ENCODE results near the gene FOCAD. TPM values are rescaled to one million over a fixed set of nuclear protein-coding genes. Genes with fewer than 3 reads are reported as not detected.

The FOCAD gene
- total and polyA plus RNA-seq, 10 of the 15 experiments (the other 5 are each of a cell fraction or from before 2014, with no cell fraction given), result 13.7 to 93.0 (median 41.8) TPM

GRCh38 chr9:20997503-20998076 is 313.5 kb downstream of the FOCAD start:
- Histone ChIP-seq H3K36me3 (ENCODE audit: control insufficient read depth in 2 of 2, insufficient read depth in 2 of 2, low read length in 1 of 2) (peaks cover under 1 to 6% of the 10 kb centered on the region in 2 experiments), H2AFZ (ENCODE audit: control insufficient read depth, low read depth, low read length) (no peak overlapping the region), H3K27me3 (replicated peaks in 1 of 2; ENCODE audit: control insufficient read depth in 2 of 2, insufficient read depth in 2 of 2, low read length in 1 of 2) (no peaks in the 10 kb centered on the region), H4K20me1 (ENCODE audit: control insufficient read depth, insufficient read depth) (no peaks in the 10 kb centered on the region), H3K9me3 (replicated peaks; ENCODE audit: control insufficient read depth, insufficient read depth, low read length) (no peaks in the 10 kb centered on the region; the same call in 2 of the 3 replicates), H3K79me2 (ENCODE audit: control insufficient read depth, insufficient read depth, low read length) (no peaks in the 10 kb centered on the region), H3K27ac (ENCODE audit: control insufficient read depth, insufficient read depth) (peak overlapping the region; percentile 57), H3K9ac (ENCODE audit: control insufficient read depth, insufficient read depth, low read length) (no peak overlapping the region), H3K4me3 (no peak overlapping the region), H3K4me1 (ENCODE audit: control insufficient read depth, insufficient read depth, low read length) (peaks cover 18% of the 10 kb centered on the region), H3K4me2 (ENCODE audit: control insufficient read depth, insufficient read depth) (peak overlapping the region; percentile 41)
- ChIA-PET SMC1A (ENCODE audit: uncharacterized antibody, unreplicated experiment) (interaction anchor here (0.6 to 3.2 kb wide), 15 partner anchors 10 to 338 kb away, joined by 3 to 17 read pairs (median 5); partner anchors contain the start of gene HACD4), POLR2A (interaction anchor here (0.9 to 1.6 kb wide), 3 partner anchors 17 to 100 kb away, joined by 3 to 7 read pairs (median 3); no protein-coding TSS in a partner anchor), RAD21 (ENCODE audit: unreplicated experiment) (interaction anchor here (0.9 to 3.0 kb wide), 7 partner anchors 11 to 375 kb away, joined by 3 to 14 read pairs (median 6); partner anchors contain the start of genes HACD4 and MLLT3), CTCF (interaction anchor here (0.8 to 1.4 kb wide), 8 partner anchors 8 to 114 kb away, joined by 3 to 5 read pairs (median 3); partner anchors contain the start of gene HACD4)
- WGBS (ENCODE audit: insufficient coverage, insufficient replicate concordance, low lambda C conversion rate, missing lambda C conversion rate), result 2% methylated on average over 2 of the region's 2 CpGs
- FAIRE-seq (no peak), ATAC-seq (peak; percentile 85), DNase-seq (ENCODE audit: low read depth, low spot score) (peak; percentile 47)
- no TSS peak for BruUV-seq (replicated peaks)
- intact Hi-C loops (cut with micrococcal nuclease; ENCODE audit: unreplicated experiment), result loop anchor here (2.0 kb wide), 1 partner anchor 33 kb away; the partner anchor contains the start of gene HACD4
- TF ChIP-seq IRF4 (IDR thresholded peaks at IDR 0.05; ENCODE audit: low read depth, low read length) (peak; percentile 68; the same call in 1 of the 2 replicates), CHD1 (IDR thresholded peaks at IDR 0.05; ENCODE audit: low read depth, low read length) (no peak), SPI1 (IDR thresholded peaks at IDR 0.05; ENCODE audit: borderline replicate concordance, insufficient read depth, low read depth, low read length) (peak; percentile 97), RUNX3 (IDR thresholded peaks at IDR 0.05; ENCODE audit: low read length) (peak; percentile 27; the same call in 1 of the 2 replicates), SMARCA5 (IDR thresholded peaks at IDR 0.05) (no peak)
- in situ Hi-C loops (cut with MboI), result no loop called here

DNA sequence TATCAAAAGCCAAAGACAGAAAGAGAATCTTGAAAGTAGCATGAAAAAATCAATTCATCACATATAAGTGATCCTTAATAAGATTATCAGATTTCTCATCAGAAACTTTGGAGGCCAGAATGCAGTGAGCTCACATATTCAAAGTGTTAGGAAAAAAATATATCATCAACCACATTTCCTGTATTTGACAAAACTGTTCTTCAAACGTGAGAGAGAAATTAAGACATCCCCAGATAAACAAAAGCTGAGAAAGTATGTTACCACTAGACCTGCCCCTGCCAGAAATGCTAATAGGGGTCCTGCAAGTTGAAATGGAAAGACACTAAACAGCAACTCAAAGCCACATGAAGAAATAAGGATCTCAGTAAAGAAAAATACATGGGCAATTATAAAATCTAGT is 317.5 kb downstream of the FOCAD start:
- POLR2A ChIA-PET, result no interaction called here
- ATAC-seq (no peak), FAIRE-seq (no peak), DNase-seq (ENCODE audit: low read depth, low spot score) (no peak)
- H3K4me2 ChIP-seq (ENCODE audit: control insufficient read depth, insufficient read depth), result no peak overlapping the region
- H3K9ac ChIP-seq (ENCODE audit: control insufficient read depth, insufficient read depth, low read length), result no peak overlapping the region
- SMC1A ChIA-PET (ENCODE audit: uncharacterized antibody, unreplicated experiment), result interaction anchor here (0.7 to 1.6 kb wide), 3 partner anchors 10 to 59 kb away, joined by 3 to 5 read pairs (median 3); no protein-coding TSS in a partner anchor
- peaks cover 14% of the 10 kb centered on the region for H3K4me1 ChIP-seq (ENCODE audit: control insufficient read depth, insufficient read depth, low read length)
- no peak overlapping the region for H2AFZ ChIP-seq (ENCODE audit: control insufficient read depth, low read depth, low read length)
- no peak overlapping the region for H3K4me3 ChIP-seq
- CTCF ChIA-PET, result interaction anchor here (3.8 kb wide), 1 partner anchor 108 kb away, joined by 16 read pairs; no protein-coding TSS in a partner anchor
- no peak overlapping the region for H3K27ac ChIP-seq (ENCODE audit: control insufficient read depth, insufficient read depth)
- in situ Hi-C loops (cut with MboI) (no loop called here), intact Hi-C loops (cut with micrococcal nuclease; ENCODE audit: unreplicated experiment) (no loop called here)
- no peaks in the 10 kb centered on the region for H4K20me1 ChIP-seq (ENCODE audit: control insufficient read depth, insufficient read depth)
- no peaks in the 10 kb centered on the region for H3K79me2 ChIP-seq (ENCODE audit: control insufficient read depth, insufficient read depth, low read length)
- 0% methylated on average over 1 of the region's 1 CpG for WGBS (ENCODE audit: insufficient coverage, insufficient replicate concordance, low lambda C conversion rate, missing lambda C conversion rate)
- BruUV-seq (replicated peaks), result TSS peak; percentile 9
- H3K27me3 ChIP-seq (replicated peaks in 1 of 2; ENCODE audit: control insufficient read depth in 2 of 2, insufficient read depth in 2 of 2, low read length in 1 of 2), result no peaks in the 10 kb centered on the region
- no peaks in the 10 kb centered on the region; the same call in 2 of the 3 replicates for H3K9me3 ChIP-seq (replicated peaks; ENCODE audit: control insufficient read depth, insufficient read depth, low read length)
- RAD21 ChIA-PET (ENCODE audit: unreplicated experiment), result no interaction called here
- H3K36me3 ChIP-seq (ENCODE audit: control insufficient read depth in 2 of 2, insufficient read depth in 2 of 2, low read length in 1 of 2), result no peaks in the 10 kb centered on the region; a peak in 4 of 4 replicates
- TF ChIP-seq RB1 (IDR thresholded peaks at IDR 0.05; ENCODE audit: borderline replicate concordance) (no peak), CBX3 (IDR thresholded peaks at IDR 0.05; ENCODE audit: borderline replicate concordance, low read depth) (no peak), BCLAF1 (IDR thresholded peaks at IDR 0.05) (no peak), RAD51 (IDR thresholded peaks at IDR 0.05) (no peak), NFIC (IDR thresholded peaks at IDR 0.05; ENCODE audit: low read depth, low read length) (no peak), RFX5 (IDR thresholded peaks at IDR 0.05; ENCODE audit: low read depth, low read length) (no peak), SIN3A (IDR thresholded peaks at IDR 0.05; ENCODE audit: low read depth, low read length) (no peak)
